ENCODE measurements around the gene RAI1.

The RAI1 gene

DNA sequence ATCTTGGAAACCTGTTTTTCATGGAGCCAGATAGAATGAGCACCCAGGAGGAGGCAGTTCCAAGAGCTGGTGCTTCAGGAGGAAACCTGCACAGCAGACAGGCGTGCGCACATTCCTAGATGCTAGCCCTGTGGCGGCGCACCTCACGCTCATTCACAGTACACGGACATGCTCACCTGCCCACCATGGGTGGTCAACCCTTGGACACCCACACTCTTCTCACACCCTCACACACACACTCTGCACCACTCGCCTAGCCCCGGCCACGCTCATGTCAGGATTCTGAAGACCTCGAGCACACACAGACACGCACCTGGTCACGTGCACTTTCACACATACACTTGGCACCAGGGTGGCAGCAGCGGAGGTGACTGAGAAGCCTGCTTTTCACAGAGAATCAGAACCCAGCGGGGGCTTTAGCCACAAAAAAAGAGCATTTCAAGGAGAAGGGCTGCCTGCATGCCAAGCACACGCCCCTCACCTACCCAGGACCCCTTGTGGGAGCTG lies 28.6 kb downstream of the RAI1 start:
- no peak overlapping the region for H3K4me3 ChIP-seq (ENCODE audit: low read depth, low read length)
- no peak for TF ChIP-seq CTCF (IDR thresholded peaks at IDR 0.05; ENCODE audit: borderline replicate concordance, insufficient read depth, low read depth, low read length)

DNA sequence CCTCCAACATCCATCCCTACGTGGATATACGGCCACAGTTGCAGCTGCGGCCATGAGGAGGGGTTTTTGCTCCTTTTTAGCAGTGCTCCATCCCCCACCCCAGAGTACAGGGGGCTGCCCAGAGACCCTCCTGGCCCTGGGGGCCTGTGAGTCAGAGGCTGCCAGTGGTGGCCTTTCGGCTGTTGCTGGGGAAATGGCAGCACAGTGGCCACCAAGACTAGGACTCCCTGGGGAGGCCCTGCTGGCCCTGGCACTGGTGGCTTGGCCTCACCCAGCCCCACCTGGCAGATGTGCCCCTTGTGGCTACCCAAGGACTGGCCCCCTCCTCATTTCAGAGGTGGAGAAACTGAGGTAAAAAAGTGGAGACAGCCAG lies 29.1 kb downstream of the RAI1 start:
- no peak for TF ChIP-seq CTCF (IDR thresholded peaks at IDR 0.05; ENCODE audit: borderline replicate concordance, insufficient read depth, low read depth, low read length)
- H3K4me3 ChIP-seq (ENCODE audit: low read depth, low read length), result no peak overlapping the region

DNA sequence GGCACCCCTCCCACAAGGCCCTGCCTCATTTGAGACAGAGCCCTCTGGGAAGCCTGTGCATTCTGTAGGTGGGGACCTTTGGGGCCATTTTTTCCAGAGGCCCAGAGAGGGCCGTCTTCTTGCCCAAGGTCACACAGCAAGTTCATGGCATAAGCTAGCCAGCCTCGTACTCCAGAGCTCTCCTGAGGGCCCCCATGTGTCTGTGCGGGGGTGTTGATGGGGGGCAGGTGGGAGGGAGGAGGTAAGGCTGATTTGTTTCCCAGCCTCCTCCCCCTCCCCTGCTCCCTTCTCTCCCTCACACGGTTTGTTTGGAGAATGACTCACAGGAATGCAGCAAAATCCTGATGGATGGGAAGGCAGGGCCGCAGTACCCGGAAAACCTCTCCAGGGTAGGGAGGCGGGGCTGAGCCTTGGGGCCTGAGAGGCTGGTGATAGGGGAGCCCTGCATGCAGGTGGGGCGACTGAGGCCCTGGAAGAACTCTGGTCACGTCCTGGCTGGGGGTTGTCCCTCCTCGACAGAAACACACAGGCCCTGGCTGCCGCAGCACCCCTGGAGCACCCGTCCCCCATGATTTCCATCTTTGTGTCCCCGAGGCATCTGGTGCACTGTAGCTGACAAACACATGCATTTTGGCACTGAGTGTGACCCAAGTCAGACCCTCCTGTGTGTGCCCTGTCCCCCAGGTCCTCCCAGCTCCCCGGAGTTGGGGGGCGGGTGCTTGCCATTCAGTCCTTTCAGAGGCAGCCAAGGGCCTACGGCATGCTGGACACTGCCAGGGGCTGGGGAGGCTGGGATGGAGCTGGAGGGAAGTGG lies 29.7 kb downstream of the RAI1 start:
- H3K4me3 ChIP-seq (ENCODE audit: low read depth, low read length), result no peak overlapping the region

DNA sequence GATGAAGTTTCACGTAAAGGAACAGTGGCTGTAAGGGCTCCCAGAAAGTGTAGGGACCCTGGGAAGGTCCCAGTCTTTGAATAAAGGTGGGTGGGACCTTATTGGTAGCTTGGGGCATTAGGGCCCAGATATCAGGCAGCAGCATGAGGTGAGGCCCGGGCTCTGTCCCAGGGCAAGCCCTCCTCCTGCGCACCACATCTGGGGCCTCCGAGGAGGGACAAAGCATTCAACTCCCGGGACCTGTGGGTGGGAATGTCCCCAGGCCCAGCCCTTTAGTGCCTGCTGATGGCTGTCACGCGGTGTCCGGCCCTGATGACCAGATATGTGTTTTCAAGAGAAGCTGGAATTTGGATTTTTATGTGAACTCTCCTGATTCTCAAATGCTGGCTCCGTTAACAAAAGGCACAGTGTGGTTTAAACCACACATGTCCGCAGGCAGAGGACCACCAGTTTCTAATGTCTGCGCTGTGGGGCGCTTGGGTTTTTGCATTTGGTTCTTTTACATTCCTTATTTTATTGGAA lies 30.4 kb downstream of the RAI1 start:
- no peak overlapping the region for H3K4me3 ChIP-seq (ENCODE audit: low read depth, low read length)
- TF ChIP-seq CTCF (IDR thresholded peaks at IDR 0.05; ENCODE audit: borderline replicate concordance, insufficient read depth, low read depth, low read length), result no peak

More for the DNA sequence above, 29.7 kb downstream of the RAI1 start:
- TF ChIP-seq CTCF (IDR thresholded peaks at IDR 0.05; ENCODE audit: borderline replicate concordance, insufficient read depth, low read depth, low read length), result no peak

DNA sequence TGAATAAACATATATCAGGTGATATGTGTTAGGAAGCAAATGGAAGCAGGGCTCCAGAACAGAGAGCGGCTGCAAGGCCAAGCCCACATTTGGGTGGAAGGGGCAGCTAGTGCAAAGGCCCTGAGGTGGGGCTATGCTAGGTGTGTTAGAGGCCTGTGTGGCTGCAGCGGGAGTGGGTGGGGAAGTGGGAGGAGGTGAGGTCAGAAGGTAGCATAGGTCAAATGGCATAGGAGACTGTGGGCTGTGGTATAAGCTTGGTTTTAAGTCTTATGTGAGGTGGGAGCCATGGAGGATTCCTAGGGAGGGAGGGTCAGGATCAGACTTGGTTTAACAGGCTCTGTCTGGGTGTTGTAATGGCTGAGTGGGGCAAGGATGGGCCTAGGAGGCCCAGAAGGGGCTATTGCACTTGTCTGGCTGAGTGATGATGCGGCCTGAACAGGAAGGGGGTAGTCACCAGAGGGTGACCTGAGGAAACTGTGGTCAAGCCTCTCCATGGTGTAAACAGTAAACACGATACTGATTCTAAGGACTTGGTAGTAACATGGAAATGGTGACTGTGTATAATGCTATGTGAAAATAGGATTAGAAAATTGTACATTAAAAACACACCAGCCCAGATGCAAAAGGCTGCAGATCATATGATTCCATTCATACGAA lies 31.1 kb downstream of the RAI1 start:
- H3K4me3 ChIP-seq (ENCODE audit: low read depth, low read length), result no peak overlapping the region
- no peak for TF ChIP-seq CTCF (IDR thresholded peaks at IDR 0.05; ENCODE audit: borderline replicate concordance, insufficient read depth, low read depth, low read length)

GRCh38 chr17:17713839-17714238 lies 32.6 kb downstream of the RAI1 start:
- TF ChIP-seq CTCF (IDR thresholded peaks at IDR 0.05; ENCODE audit: borderline replicate concordance, insufficient read depth, low read depth, low read length), result no peak
- no peak overlapping the region for H3K4me3 ChIP-seq (ENCODE audit: low read depth, low read length)

Data from GM12875 (cell line).